ENCODE measurements around the gene EEPD1. TPM values are rescaled to one million over a fixed set of nuclear protein-coding genes. Genes with fewer than 3 reads are reported as not detected.

EEPD1 gene
- total and polyA plus RNA-seq, 2 donors (not counting 3 experiments of a cell fraction or from before 2014, with no cell fraction given): 0.40 to 0.42 TPM

DNA sequence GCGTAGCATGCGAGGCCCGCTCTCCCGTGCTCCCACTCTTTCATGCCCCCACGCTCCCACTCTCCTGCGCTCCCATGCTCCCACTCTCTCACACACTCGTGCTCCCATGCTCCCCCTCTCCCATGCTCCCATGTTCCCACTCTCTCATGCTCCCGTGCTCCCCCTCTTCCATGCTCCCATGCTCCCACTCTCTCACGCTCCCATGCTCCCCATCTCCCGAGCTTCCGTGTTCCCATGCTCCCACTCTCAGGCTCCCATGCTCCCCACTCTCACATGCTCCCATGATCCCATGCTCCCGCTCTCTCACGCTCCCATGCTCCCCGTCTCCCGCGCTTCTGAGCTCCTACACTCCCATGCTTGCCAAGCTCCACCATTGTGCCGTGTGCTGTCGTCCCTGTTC, 152.2 kb downstream of the EEPD1 start:
- no peak for FAIRE-seq
- CTCF ChIA-PET: interaction anchor here (1.0 to 11.7 kb wide), 2 partner anchors 12 to 388 kb away, joined by 3 to 115 read pairs; no protein-coding TSS in a partner anchor
- Histone ChIP-seq H3K9ac (replicated peaks; ENCODE audit: extremely low read depth, insufficient read depth, low read length) (no peak overlapping the region), H2AFZ (ENCODE audit: low read depth, low read length) (no peak overlapping the region), H3K4me1 (ENCODE audit: control insufficient read depth, extremely low read depth, insufficient read depth, low read length) (peaks cover 28% of the 10 kb centered on the region), H3K9me3 (replicated peaks; ENCODE audit: control insufficient read depth, insufficient read depth, low read length) (no peaks in the 10 kb centered on the region), H3K4me3 (replicated peaks in 1 of 3; ENCODE audit: insufficient read depth in 1 of 3, low read depth in 1 of 3, low read length in 3 of 3) (no peak overlapping the region), H3K36me3 (ENCODE audit: control insufficient read depth in 2 of 2, extremely low read depth in 1 of 2, insufficient read depth in 2 of 2, low read length in 2 of 2) (no peaks in the 10 kb centered on the region), H4K20me1 (replicated peaks; ENCODE audit: control insufficient read depth, extremely low read depth, insufficient read depth, low read length) (no peaks in the 10 kb centered on the region), H3K9me1 (replicated peaks; ENCODE audit: control insufficient read depth, extremely low read depth, insufficient read depth, low read length) (no peaks in the 10 kb centered on the region), H3K27me3 (ENCODE audit: control insufficient read depth in 2 of 2, insufficient read depth in 2 of 2, low read length in 2 of 2) (no peaks in the 10 kb centered on the region), H3K79me2 (ENCODE audit: control insufficient read depth, insufficient read depth, low read length) (no peaks in the 10 kb centered on the region), H3K4me2 (ENCODE audit: insufficient read depth, low read length) (no peak overlapping the region), H3K27ac (ENCODE audit: insufficient read depth, low read depth, low read length) (no peak overlapping the region)
- intact Hi-C loops (cut with micrococcal nuclease) (no loop called here), dilution Hi-C loops (cut with MboI; ENCODE audit: extremely low pct_ligation_motif_present, low sequenced_read_pairs) (no loop called here)
- no peak for TF ChIP-seq POLR2A (IDR thresholded peaks at IDR 0.05; ENCODE audit: low read depth, low read length)
- TF ChIP-seq, protein P1, sequence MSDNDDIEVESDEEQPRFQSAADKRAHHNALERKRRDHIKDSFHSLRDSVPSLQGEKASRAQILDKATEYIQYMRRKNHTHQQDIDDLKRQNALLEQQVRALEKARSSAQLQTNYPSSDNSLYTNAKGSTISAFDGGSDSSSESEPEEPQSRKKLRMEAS (IDR thresholded peaks at IDR 0.05; ENCODE audit: insufficient read depth, insufficient read length): no peak
- TF ChIP-seq MYC (IDR thresholded peaks at IDR 0.05; ENCODE audit: low read depth, low read length): no peak
- no peak for TF ChIP-seq GATA2 (IDR thresholded peaks at IDR 0.05; ENCODE audit: insufficient read depth, insufficient read length, low read depth, low read length)
- no peak for TF ChIP-seq POLR2AphosphoS5 (IDR thresholded peaks at IDR 0.05; ENCODE audit: insufficient read depth, low read depth, low read length)
- no peak for TF ChIP-seq JUN (IDR thresholded peaks at IDR 0.05; ENCODE audit: borderline replicate concordance, insufficient read depth, insufficient read length, low read depth)
- no peak for TF ChIP-seq FOS (IDR thresholded peaks at IDR 0.05; ENCODE audit: borderline replicate concordance, insufficient read depth, low read length)
- TF ChIP-seq, protein P2, sequence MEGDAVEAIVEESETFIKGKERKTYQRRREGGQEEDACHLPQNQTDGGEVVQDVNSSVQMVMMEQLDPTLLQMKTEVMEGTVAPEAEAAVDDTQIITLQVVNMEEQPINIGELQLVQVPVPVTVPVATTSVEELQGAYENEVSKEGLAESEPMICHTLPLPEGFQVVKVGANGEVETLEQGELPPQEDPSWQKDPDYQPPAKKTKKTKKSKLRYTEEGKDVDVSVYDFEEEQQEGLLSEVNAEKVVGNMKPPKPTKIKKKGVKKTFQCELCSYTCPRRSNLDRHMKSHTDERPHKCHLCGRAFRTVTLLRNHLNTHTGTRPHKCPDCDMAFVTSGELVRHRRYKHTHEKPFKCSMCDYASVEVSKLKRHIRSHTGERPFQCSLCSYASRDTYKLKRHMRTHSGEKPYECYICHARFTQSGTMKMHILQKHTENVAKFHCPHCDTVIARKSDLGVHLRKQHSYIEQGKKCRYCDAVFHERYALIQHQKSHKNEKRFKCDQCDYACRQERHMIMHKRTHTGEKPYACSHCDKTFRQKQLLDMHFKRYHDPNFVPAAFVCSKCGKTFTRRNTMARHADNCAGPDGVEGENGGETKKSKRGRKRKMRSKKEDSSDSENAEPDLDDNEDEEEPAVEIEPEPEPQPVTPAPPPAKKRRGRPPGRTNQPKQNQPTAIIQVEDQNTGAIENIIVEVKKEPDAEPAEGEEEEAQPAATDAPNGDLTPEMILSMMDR (IDR thresholded peaks at IDR 0.05; ENCODE audit: extremely low read depth in 1 of 2, insufficient read depth in 1 of 2, low read depth in 1 of 2, low read length in 2 of 2): no peak
- TF ChIP-seq EZH2 (IDR thresholded peaks at IDR 0.05; ENCODE audit: borderline replicate concordance, low read depth, low read length, severe bottlenecking): no peak
- no peak for DNase-seq (ENCODE audit: low read depth, low spot score)
- POLR2A ChIA-PET: no interaction called here
- no TSS peak for BruUV-seq (replicated peaks)
